Suprapubic skin (tissue), 4 donors: ENCODE measurements around the gene SORCS3.

Experiments
- POLR2A ChIP-seq, 2 donors: fragments of 450-650 bp; IDR thresholded peaks; one replicate each; pipeline ENCODE4 v1.6.1; 2017; ENCODE audit warnings: antibody characterized with exemption in 2 of 2, mild to moderate bottlenecking in 2 of 2, moderate library complexity in 2 of 2
- POLR2AphosphoS5 ChIP-seq, 3 donors: sonication (generic); formaldehyde crosslinking; IDR thresholded peaks; one replicate each; pipeline ENCODE4 v1.6.1; 2017; ENCODE audit warnings: antibody characterized with exemption in 3 of 3
- TF ChIP-seq, protein P1 (sequence below), 2 donors: fragments of 200-600 bp in 1 of 2; fragments of 450-650 bp in 1 of 2; sonication (generic) in 1 of 2; IDR thresholded peaks; one replicate each; pipeline ENCODE4 v1.5.1; 2016 to 2019; ENCODE audit warnings: antibody characterized with exemption in 2 of 2, mild to moderate bottlenecking in 1 of 2, moderate library complexity in 1 of 2

DNA sequence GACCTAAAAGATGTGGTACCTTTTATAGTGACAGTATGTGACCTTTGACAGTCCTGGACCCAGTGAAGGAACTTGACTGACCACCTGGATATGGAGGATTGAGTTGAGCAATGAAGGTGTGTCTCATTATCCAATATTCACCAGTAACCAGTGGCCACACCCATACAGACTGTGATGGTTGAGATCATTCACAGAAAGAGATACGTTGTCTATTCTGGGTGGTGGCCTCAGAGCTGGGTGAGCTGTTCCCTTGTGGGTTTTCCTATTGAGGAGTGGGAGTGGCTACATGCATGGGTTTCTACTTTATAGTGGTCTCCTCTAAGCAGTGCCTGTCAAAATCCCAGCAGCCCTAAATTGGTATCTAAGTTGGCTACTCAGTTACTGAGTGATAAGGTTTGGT, 507.4 kb downstream of the SORCS3 start:
- TF ChIP-seq POLR2A (IDR thresholded peaks at IDR 0.05) (no peak), POLR2AphosphoS5 (IDR thresholded peaks at IDR 0.05) (no peak)
- TF ChIP-seq, protein P1, sequence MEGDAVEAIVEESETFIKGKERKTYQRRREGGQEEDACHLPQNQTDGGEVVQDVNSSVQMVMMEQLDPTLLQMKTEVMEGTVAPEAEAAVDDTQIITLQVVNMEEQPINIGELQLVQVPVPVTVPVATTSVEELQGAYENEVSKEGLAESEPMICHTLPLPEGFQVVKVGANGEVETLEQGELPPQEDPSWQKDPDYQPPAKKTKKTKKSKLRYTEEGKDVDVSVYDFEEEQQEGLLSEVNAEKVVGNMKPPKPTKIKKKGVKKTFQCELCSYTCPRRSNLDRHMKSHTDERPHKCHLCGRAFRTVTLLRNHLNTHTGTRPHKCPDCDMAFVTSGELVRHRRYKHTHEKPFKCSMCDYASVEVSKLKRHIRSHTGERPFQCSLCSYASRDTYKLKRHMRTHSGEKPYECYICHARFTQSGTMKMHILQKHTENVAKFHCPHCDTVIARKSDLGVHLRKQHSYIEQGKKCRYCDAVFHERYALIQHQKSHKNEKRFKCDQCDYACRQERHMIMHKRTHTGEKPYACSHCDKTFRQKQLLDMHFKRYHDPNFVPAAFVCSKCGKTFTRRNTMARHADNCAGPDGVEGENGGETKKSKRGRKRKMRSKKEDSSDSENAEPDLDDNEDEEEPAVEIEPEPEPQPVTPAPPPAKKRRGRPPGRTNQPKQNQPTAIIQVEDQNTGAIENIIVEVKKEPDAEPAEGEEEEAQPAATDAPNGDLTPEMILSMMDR (IDR thresholded peaks at IDR 0.05), result no peak
